GM12875 (cell line): ENCODE results near the gene SCFD2.

ENCODE experiments used
- H3K4me3 ChIP-seq: one replicate; pipeline ENCODE4 v1.5.1; 2011; ENCODE audit warnings: low read depth, low read length, control low read depth
- TF ChIP-seq, protein P1 (sequence below): IDR thresholded peaks from 2 replicates; pipeline ENCODE4 v1.5.1; 2011; ENCODE audit warnings: low read depth, mild to moderate bottlenecking, control low read depth, inconsistent platforms, low read length, moderate library complexity, borderline replicate concordance; ENCODE audit not compliant: insufficient read depth

Gene SCFD2

DNA sequence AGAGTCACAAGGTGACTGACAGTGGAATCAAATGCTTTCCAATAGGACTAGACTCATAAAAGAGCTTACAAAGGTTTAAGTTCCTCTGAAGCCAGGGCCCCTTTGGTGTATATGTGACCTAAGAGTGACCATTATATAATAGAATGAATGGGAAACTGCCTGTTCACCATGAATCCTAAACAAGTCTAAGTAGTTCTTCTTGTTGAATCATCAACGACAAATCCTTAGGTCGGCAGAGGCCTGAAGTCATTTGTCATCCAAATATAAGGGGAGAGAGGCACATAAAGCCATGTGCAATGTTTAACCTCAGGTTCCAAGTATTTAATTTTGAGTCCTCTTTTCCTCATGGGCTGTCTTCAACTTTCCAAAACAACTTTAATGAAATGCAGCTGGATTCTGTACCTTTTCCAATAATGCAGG lies 381.4 kb downstream of the SCFD2 start:
- no peak overlapping the region for H3K4me3 ChIP-seq
- TF ChIP-seq, protein P1, sequence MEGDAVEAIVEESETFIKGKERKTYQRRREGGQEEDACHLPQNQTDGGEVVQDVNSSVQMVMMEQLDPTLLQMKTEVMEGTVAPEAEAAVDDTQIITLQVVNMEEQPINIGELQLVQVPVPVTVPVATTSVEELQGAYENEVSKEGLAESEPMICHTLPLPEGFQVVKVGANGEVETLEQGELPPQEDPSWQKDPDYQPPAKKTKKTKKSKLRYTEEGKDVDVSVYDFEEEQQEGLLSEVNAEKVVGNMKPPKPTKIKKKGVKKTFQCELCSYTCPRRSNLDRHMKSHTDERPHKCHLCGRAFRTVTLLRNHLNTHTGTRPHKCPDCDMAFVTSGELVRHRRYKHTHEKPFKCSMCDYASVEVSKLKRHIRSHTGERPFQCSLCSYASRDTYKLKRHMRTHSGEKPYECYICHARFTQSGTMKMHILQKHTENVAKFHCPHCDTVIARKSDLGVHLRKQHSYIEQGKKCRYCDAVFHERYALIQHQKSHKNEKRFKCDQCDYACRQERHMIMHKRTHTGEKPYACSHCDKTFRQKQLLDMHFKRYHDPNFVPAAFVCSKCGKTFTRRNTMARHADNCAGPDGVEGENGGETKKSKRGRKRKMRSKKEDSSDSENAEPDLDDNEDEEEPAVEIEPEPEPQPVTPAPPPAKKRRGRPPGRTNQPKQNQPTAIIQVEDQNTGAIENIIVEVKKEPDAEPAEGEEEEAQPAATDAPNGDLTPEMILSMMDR = no peak

DNA sequence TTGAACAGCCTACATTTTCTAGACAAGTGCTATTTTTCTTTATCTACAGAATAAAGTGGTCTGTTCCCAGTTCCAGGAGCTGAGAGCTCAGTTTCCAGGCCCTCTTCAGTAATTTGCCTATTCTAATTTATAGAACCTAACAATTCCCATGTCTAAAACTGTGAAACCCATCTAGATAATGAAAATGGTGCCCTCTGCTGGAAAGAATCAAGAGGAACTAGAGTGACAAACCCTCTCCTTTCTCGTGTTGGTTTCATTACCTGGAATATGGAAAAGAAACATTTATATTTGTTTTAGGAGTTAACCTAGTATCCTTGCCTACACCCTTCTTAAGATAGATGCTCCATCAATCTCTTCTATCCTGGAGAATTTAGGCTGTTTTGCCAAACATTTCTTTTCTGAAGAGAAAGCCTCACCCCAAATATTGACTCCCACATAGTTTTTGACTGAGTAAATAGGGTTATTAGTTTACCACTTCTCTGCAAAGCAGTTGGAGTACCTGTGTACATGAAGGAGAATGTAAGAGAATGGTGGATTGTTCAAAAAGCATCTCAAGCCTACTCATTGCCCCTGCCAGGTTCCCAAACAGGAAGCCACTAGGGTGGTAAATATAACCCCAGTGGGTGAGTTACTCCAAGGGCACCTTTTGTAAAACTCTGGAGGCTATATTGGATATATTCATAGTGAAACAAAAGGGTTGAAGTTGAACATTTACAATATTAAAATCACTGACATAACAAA lies 382.1 kb downstream of the SCFD2 start:
- TF ChIP-seq, protein P1 = peak; percentile 22; the same call in 1 of the 2 replicates
- H3K4me3 ChIP-seq = no peak overlapping the region

DNA sequence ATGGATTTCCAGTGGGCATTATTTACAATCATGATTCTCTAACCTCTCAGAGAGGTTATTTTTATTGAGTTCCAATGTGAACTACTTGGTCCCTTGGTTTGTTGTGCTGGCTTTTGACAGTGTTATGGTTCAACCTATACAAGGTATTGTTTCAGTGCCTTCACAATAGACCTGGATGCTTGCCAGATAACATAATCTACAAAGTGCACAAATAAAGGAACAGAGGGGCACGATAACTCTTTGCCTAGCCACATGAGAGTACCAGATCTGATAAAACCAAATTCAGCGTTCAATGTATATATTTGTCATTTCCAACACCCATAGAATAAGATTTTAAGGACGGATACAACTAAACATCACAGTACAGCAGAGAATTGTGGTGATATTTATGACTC lies 382.9 kb downstream of the SCFD2 start:
- TF ChIP-seq, protein P1 = no peak
- H3K4me3 ChIP-seq = no peak overlapping the region

DNA sequence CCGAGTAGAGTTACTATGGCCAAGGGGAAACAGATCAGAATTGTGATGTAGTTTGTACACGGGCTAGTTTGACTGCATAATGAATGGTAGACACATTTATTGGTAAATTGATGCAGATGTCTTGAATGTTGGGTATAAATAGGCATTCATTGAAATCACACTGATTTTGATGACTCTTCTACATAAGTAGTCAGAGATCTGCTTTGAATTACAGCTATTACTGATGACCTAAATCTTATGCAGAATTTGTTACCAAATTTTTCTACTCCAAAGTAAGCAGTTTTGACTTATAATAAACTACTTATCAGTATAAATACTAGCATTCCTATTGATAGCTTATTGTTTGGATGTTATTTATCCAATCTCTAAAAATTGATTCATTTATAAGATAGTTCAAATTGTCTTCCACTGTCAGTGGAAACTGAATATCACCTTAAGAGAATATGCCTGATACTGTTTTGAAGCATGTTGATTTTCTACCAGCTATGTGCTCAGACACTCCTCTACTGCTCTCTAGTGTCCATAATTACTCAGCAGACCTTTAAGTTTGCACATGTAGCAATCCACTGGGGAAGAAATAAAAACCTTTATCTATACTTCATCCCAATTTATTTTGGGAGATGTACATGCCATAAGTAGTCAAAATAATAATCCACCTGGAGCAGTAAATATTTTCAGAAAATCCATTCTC lies 383.5 kb downstream of the SCFD2 start:
- TF ChIP-seq, protein P1 = peak; percentile 40; the same call in 1 of the 2 replicates
- no peak overlapping the region for H3K4me3 ChIP-seq

DNA sequence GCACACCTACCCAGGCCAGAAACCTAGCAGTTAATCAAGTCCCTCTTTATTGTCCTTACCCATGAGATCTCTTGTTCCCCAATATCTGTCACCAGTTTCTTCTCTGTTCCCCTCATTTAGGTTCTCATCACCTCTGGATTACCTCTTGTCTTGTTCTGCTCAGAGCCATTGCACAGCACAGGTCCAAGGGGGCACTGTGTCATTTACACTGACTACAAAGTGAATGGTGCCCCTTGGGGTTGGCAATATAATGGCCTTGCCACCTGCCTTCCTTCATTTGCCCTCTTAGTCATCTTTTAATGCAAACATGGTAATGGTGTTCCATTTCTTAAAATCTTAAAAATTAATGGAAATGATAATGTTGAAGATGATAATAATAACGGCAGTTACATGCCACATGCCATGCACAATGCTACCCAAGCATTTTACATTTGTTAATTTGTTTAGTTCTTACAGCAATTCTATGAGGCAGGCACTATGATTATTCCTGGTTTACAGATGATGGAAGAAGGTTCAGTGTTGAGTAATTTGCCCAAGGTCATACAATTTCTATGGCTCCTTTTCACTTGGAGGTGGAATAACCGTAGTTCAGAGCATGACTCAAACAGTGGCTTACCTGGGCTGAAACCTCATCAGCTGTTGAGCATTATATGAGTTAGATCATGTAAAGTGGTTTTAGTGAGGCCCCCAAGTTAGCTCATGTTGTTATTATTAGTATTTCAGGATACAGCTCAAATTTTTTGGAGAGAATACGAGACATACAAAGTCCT lies 385.9 kb downstream of the SCFD2 start:
- TF ChIP-seq, protein P1 = no peak
- no peak overlapping the region for H3K4me3 ChIP-seq

DNA sequence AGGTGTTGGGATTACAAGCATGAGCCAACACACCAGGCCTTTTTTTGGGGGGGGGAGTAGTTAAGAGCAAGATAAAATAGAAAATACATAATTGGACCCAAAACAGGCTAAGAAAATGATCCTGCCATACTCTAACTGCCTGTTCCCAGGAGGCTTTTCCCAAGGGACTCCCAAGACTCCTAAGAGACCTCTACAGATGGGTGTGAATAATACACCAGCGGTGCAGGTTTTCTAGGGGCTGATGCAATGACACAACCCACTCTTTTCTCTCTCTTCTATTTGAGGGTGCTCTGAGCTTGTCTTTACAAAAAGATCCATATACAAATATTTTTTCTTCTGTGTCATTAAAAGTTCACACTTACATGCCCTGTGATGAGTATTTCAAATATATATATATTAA lies 386.8 kb downstream of the SCFD2 start:
- TF ChIP-seq, protein P1 = no peak
- no peak overlapping the region for H3K4me3 ChIP-seq
